Measurements from ENCODE around the gene PPM1J. TPM values are rescaled to one million over a fixed set of nuclear protein-coding genes. Genes with fewer than 3 reads are reported as not detected.

PPM1J gene
- total RNA-seq, 1 donor from 2014 or later, result 0.69 TPM

DNA sequence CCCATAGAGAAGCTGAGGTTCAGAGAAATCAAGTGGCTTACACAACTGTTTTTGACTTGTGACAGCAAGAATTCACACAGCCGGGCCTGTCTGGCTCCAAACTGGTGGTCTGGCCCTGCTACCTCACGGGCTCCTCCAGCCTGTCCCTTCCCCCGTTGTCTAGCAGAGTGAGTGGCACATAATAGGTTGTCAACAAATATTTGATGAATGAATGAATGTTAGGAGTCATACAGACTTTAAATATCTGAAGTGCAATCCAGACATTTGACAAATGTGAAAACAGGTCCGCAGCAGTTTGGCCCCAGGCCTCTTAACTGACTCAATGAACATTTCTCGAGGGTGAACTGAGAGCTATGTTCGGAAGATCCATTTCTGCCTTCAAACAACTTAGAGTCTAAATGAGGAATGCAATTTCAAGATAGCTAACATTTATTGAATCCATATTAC lies 7.1 kb downstream of the PPM1J start:
- Mint-ChIP-seq H3K27ac (ENCODE audit: unreplicated experiment) (peak overlapping the region; percentile 25), H3K9me3 (ENCODE audit: unreplicated experiment) (peaks cover 18% of the 10 kb centered on the region), H3K36me3 (ENCODE audit: unreplicated experiment) (no peaks in the 10 kb centered on the region), H3K4me3 (ENCODE audit: unreplicated experiment) (peak overlapping the region; percentile 87), H3K27me3 (ENCODE audit: unreplicated experiment) (peaks cover 12% of the 10 kb centered on the region), H3K4me1 (ENCODE audit: low read depth, unreplicated experiment) (peaks cover 15% of the 10 kb centered on the region)
- DNase-seq, result no peak
- TF ChIP-seq, protein P1, sequence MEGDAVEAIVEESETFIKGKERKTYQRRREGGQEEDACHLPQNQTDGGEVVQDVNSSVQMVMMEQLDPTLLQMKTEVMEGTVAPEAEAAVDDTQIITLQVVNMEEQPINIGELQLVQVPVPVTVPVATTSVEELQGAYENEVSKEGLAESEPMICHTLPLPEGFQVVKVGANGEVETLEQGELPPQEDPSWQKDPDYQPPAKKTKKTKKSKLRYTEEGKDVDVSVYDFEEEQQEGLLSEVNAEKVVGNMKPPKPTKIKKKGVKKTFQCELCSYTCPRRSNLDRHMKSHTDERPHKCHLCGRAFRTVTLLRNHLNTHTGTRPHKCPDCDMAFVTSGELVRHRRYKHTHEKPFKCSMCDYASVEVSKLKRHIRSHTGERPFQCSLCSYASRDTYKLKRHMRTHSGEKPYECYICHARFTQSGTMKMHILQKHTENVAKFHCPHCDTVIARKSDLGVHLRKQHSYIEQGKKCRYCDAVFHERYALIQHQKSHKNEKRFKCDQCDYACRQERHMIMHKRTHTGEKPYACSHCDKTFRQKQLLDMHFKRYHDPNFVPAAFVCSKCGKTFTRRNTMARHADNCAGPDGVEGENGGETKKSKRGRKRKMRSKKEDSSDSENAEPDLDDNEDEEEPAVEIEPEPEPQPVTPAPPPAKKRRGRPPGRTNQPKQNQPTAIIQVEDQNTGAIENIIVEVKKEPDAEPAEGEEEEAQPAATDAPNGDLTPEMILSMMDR (IDR thresholded peaks at IDR 0.05; ENCODE audit: partially characterized antibody, unreplicated experiment), result no peak

DNA sequence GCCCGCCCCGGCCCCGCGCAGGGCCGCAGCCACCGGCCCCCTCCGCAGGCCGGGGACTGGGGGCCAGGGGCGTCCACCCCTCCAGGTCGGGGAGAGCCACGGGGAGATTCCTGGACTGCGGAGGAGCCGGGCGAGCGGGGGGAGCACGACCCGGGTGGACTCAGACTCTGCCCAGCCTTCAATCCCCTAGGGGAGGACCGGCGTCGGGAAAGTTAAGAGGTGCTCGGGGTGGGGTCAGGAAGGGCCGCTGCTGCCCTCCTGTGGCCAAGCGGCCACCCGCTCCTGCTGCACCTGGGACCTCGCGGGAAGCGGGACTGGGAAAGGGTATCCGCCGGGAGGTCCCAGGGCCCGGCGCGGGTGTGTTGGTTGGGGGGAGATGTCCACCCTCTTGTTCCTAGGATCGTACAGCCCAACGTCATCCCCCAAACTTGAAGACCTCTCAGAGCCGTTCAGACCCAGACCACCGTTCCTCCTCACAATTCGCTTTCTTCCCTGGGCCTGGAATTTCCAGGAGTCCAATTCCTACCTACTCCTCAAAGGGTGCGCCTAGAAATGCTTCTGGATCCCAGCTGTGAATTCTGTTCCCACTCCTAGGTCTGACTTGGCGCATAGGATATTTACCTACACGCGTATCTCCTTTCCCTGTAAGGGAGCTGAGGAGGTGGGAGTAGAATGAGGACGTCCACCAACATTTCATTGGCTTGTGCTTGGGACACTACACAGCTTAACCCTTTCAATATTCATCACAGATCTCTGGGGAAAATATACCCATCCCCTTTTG lies 7.7 kb downstream of the PPM1J start:
- Mint-ChIP-seq H3K36me3 (ENCODE audit: unreplicated experiment) (no peaks in the 10 kb centered on the region), H3K27me3 (ENCODE audit: unreplicated experiment) (peaks cover 9% of the 10 kb centered on the region), H3K9me3 (ENCODE audit: unreplicated experiment) (peaks cover 19% of the 10 kb centered on the region), H3K27ac (ENCODE audit: unreplicated experiment) (no peak overlapping the region), H3K4me1 (ENCODE audit: low read depth, unreplicated experiment) (peaks cover 17% of the 10 kb centered on the region), H3K4me3 (ENCODE audit: unreplicated experiment) (peak overlapping the region; percentile 87)
- peak; percentile 91 for DNase-seq
- TF ChIP-seq, protein P1 (IDR thresholded peaks at IDR 0.05; ENCODE audit: partially characterized antibody, unreplicated experiment), result peak; percentile 71

DNA sequence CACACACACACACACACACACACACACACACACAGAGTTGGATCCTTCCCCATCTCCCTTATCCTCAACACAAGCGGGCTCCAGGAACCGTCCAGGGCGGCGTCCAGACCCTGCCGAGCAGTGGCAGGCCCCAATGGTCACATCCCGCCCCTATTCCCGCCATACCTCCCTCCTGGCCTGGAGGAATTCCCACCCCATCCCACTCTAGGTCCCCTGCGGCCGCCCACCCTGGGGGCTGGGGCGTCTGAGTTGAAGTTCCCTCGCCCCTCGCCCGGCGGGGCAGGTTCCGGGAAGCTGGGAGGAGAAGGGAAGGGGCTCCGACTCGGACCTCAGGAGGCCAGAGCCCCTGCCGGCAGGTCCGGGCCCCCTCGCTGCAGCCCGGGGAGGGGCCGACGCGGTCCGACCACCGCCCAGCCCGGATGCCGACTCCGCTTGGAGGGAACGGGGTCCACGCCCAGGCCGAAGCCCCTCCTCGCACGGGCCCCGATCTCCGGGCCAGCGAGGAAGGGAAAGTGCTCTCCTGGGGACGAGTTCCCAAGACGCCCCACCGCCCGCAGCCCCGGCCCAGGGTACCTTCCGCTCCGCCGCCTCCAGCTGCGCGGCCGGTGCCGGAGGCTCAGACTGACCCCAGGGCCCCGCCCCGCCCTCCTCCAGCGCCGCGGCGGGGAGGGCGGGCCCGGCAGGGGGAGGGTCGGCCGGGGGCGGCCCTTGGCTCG lies 8.5 kb downstream of the PPM1J start, which contains the start of gene RHOC:
RHOC (minus strand) TSS at position 623 of the 716 bp plus-strand sequence. CDS start 3,328 bp downstream, outside the sequence.
- Mint-ChIP-seq H3K9me3 (ENCODE audit: unreplicated experiment) (peaks cover 15% of the 10 kb centered on the region), H3K27me3 (ENCODE audit: unreplicated experiment) (peaks cover 14% of the 10 kb centered on the region)
- TF ChIP-seq, protein P1 (IDR thresholded peaks at IDR 0.05; ENCODE audit: partially characterized antibody, unreplicated experiment), result no peak

DNA sequence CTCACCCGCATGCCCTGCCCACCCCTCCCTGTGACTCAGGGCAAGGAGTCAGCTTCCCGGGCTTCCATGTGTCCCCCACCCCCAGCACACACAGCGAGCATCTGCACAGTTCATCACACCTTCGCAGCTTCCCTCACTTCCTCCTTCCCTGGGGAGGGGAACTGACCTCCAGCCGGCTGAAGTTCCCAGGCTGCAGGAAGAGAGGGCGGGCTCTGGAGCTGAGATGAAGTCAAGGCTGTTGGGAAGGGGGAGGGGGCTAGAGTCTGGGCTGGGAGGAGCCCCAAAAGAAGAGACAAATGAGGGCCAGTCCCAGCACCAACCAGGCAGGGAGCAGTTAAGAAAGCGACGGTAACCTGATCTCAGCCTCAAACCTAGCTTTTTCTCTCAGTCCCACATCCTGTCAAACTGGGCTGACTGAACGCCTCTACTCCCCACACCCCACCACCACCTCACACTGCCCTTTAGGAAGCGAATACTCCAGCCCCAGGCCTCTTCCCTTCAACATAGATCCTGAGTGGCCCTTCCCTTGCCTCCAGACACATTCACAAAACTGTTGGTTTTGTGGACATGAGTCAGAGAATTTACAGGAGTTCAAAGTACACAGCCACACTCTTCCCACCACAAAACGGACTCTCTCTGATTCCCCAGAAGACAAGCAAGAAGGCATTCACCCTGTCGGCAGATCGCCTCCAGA lies 10.1 kb downstream of the PPM1J start:
- Mint-ChIP-seq H3K27ac (ENCODE audit: unreplicated experiment) (peak overlapping the region; percentile 53), H3K27me3 (ENCODE audit: unreplicated experiment) (peaks cover 12% of the 10 kb centered on the region), H3K4me1 (ENCODE audit: low read depth, unreplicated experiment) (peaks cover 28% of the 10 kb centered on the region), H3K4me3 (ENCODE audit: unreplicated experiment) (peak overlapping the region; percentile 98), H3K36me3 (ENCODE audit: unreplicated experiment) (peaks cover 7% of the 10 kb centered on the region), H3K9me3 (ENCODE audit: unreplicated experiment) (peaks cover 15% of the 10 kb centered on the region)
- peak; percentile 69 for DNase-seq
- TF ChIP-seq, protein P1 (IDR thresholded peaks at IDR 0.05; ENCODE audit: partially characterized antibody, unreplicated experiment), result no peak

More for the DNA sequence above, 8.5 kb downstream of the PPM1J start, which contains the start of gene RHOC:
- Mint-ChIP-seq H3K4me3 (ENCODE audit: unreplicated experiment) (peak within 1 kb of the TSS; percentile 98), H3K27ac (ENCODE audit: unreplicated experiment) (peak within 1 kb of the TSS; percentile 83), H3K4me1 (ENCODE audit: low read depth, unreplicated experiment) (peaks cover 23% of the 10 kb centered on the region), H3K36me3 (ENCODE audit: unreplicated experiment) (peaks cover 6% of the 10 kb centered on the region)
- DNase-seq, result peak; percentile 67
